Caco-2 (cell line): ENCODE results near the gene FNDC3B. TPM values are rescaled to one million over a fixed set of nuclear protein-coding genes. Genes with fewer than 3 reads are reported as not detected.
A peak's percentile ranks its signal among the peaks of the same experiment; 100 is the strongest.

Source experiments
- BruUV-seq: library from RNA; stranded (reverse); fragments of 400-500 nt; replicated peaks from 2 replicates; lab custom pipeline; 2021; lab: Mats Ljungman, UMichigan
- CTCF ChIA-PET: fragments of 300-600 bp; sonication (Branson Sonifier 250); formaldehyde crosslinking; loops from one replicate; lab custom pipeline; 2022; ENCODE audit warnings: antibody characterized with exemption; lab: Charles Lee
- POLR2A ChIA-PET: fragments of 300-600 bp; sonication (Branson Sonifier 250); formaldehyde crosslinking; loops from one replicate; lab custom pipeline; 2022; ENCODE audit warnings: antibody characterized with exemption; lab: Charles Lee
- DNase-seq, 2 experiments: peaks; one replicate each; pipeline versions ENCODE4 v3.0.0 to v3.0.0-alpha.2; 2020 to 2022
- H3K27me3 ChIP-seq: replicated peaks from 2 replicates; pipeline ENCODE4 v1.6.0; 2011; ENCODE audit warnings: low read length; ENCODE audit not compliant: control insufficient read depth, insufficient read depth
- H3K36me3 ChIP-seq: 2 replicates; pipeline ENCODE4 v1.5.1; 2011; ENCODE audit warnings: low read length; ENCODE audit not compliant: control insufficient read depth, insufficient read depth
- H3K4me1 ChIP-seq: fragments of 250-450 bp; sonication (Bioruptor Pico); 2 replicates; pipeline ENCODE4 v1.5.1; 2020; ENCODE audit warnings: mild to moderate bottlenecking
- H3K4me3 ChIP-seq: 2 replicates; pipeline ENCODE4 v1.5.1; 2011; ENCODE audit warnings: low read depth, mild to moderate bottlenecking, control low read depth, low read length
- H3K9me3 ChIP-seq: fragments of 250-450 bp; sonication (Bioruptor Pico); 2 replicates; pipeline ENCODE4 v1.5.1; 2020; ENCODE audit warnings: mild to moderate bottlenecking, moderate library complexity
- H3K27ac Mint-ChIP-seq: one replicate; pipeline ENCODE4 v1.8.0; 2022; ENCODE audit warnings: mixed read lengths; ENCODE audit not compliant: unreplicated experiment
- H3K27me3 Mint-ChIP-seq: one replicate; pipeline ENCODE4 v1.8.0; 2022; ENCODE audit warnings: mixed read lengths; ENCODE audit not compliant: insufficient read depth, unreplicated experiment
- H3K36me3 Mint-ChIP-seq: one replicate; pipeline ENCODE4 v1.8.0; 2022; ENCODE audit warnings: mild to moderate bottlenecking, mixed read lengths; ENCODE audit not compliant: insufficient read depth, unreplicated experiment
- H3K4me1 Mint-ChIP-seq: one replicate; pipeline ENCODE4 v1.8.0; 2022; ENCODE audit warnings: low read depth, mixed read lengths; ENCODE audit not compliant: unreplicated experiment
- H3K4me3 Mint-ChIP-seq: one replicate; pipeline ENCODE4 v1.8.0; 2022; ENCODE audit warnings: mild to moderate bottlenecking, moderate library complexity, mixed read lengths; ENCODE audit not compliant: unreplicated experiment
- H3K9me3 Mint-ChIP-seq: one replicate; pipeline ENCODE4 v1.8.0; 2022; ENCODE audit warnings: mixed read lengths; ENCODE audit not compliant: unreplicated experiment
- CTCF ChIP-seq, 2 experiments: fragments of 200-600 bp in 1 of 2; IDR thresholded peaks; 1 replicate in 1 of 2; 2 replicates in 1 of 2; pipeline versions ENCODE4 v1.5.1 to v1.8.0; 2011 to 2022; ENCODE audit warnings: antibody characterized with exemption in 1 of 2, control low read depth in 1 of 2, inconsistent platforms in 1 of 2, low read depth in 1 of 2, low read length in 1 of 2, mild to moderate bottlenecking in 1 of 2, moderate library complexity in 1 of 2; ENCODE audit not compliant: insufficient read depth in 1 of 2, severe bottlenecking in 1 of 2, unreplicated experiment in 1 of 2
- intact Hi-C: fragments of 100-400 bp; cut with micrococcal nuclease; formaldehyde crosslinking; loops from one replicate; pipeline ENCODE4 v1.10.0; 2022; ENCODE audit not compliant: unreplicated experiment
- total RNA-seq: library from RNA; stranded (reverse); gene quantifications from 2 replicates; pipeline ENCODE4 v1.2.3, GENCODE V29; 2022

FNDC3B gene
- total RNA-seq, 1 experiment from 2014 or later, result 59.8 TPM

- TSS peak; percentile 74 for BruUV-seq
- peaks cover 30% of the 10 kb centered on the region for H3K36me3 Mint-ChIP-seq
- ChIA-PET CTCF (interaction anchor here (1.1 kb wide), 1 partner anchor 193 kb away, joined by 4 read pairs; no protein-coding TSS in a partner anchor), POLR2A (interaction anchor here (1.2 kb wide), 1 partner anchor 101 kb away, joined by 3 read pairs; no protein-coding TSS in a partner anchor)
- H3K9me3 Mint-ChIP-seq, result no peaks in the 10 kb centered on the region
- DNase-seq, result no peak
- Histone ChIP-seq H3K36me3 (no peaks in the 10 kb centered on the region), H3K27me3 (no peaks in the 10 kb centered on the region), H3K4me3 (no peak overlapping the region), H3K4me1 (peaks cover 68% of the 10 kb centered on the region), H3K9me3 (no peaks in the 10 kb centered on the region)
- peaks cover 63% of the 10 kb centered on the region for H3K4me1 Mint-ChIP-seq
- no peaks in the 10 kb centered on the region for H3K27me3 Mint-ChIP-seq
- intact Hi-C loops, result loop anchor here (1.0 kb wide), 7 partner anchors 9 to 333 kb away; partner anchors contain the start of gene FNDC3B
- peak overlapping the region; percentile 59 for H3K4me3 Mint-ChIP-seq
- H3K27ac Mint-ChIP-seq, result peak overlapping the region; percentile 81
- TF ChIP-seq CTCF (IDR thresholded peaks at IDR 0.05; ENCODE audit: insufficient read depth in 1 of 2, low read depth in 1 of 2, low read length in 1 of 2, severe bottlenecking in 1 of 2, unreplicated experiment in 1 of 2), result no peak
These were observed 100.3 kb downstream of the FNDC3B start for GRCh38 chr3:172139528-172140276.

GRCh38 chr3:172140499-172141391, 101.4 kb downstream of the FNDC3B start:
- H3K27me3 Mint-ChIP-seq, result no peaks in the 10 kb centered on the region
- H3K9me3 Mint-ChIP-seq, result no peaks in the 10 kb centered on the region
- peak in 1 of 2 experiments; percentile 27 for TF ChIP-seq CTCF (IDR thresholded peaks at IDR 0.05; ENCODE audit: insufficient read depth in 1 of 2, low read depth in 1 of 2, low read length in 1 of 2, severe bottlenecking in 1 of 2, unreplicated experiment in 1 of 2)
- no TSS peak for BruUV-seq
- Histone ChIP-seq H3K36me3 (no peaks in the 10 kb centered on the region), H3K4me1 (peaks cover 58% of the 10 kb centered on the region), H3K27me3 (no peaks in the 10 kb centered on the region), H3K4me3 (no peak overlapping the region), H3K9me3 (no peaks in the 10 kb centered on the region)
- intact Hi-C loops, result loop anchor here (1.0 kb wide), 7 partner anchors 10 to 334 kb away; partner anchors contain the start of gene FNDC3B
- CTCF ChIA-PET, result interaction anchor here (0.6 to 1.1 kb wide), 3 partner anchors 47 to 317 kb away, joined by 3 to 4 read pairs (median 3); no protein-coding TSS in a partner anchor
- H3K27ac Mint-ChIP-seq, result peak overlapping the region; percentile 81
- DNase-seq, result peak; percentile 86 to 92
- POLR2A ChIA-PET, result interaction anchor here (1.2 kb wide), 1 partner anchor 102 kb away, joined by 3 read pairs; no protein-coding TSS in a partner anchor
- H3K4me3 Mint-ChIP-seq, result peak overlapping the region; percentile 59
- H3K4me1 Mint-ChIP-seq, result peaks cover 54% of the 10 kb centered on the region
- peaks cover 25% of the 10 kb centered on the region for H3K36me3 Mint-ChIP-seq
